ENCODE results near the gene APBA2.

DNA sequence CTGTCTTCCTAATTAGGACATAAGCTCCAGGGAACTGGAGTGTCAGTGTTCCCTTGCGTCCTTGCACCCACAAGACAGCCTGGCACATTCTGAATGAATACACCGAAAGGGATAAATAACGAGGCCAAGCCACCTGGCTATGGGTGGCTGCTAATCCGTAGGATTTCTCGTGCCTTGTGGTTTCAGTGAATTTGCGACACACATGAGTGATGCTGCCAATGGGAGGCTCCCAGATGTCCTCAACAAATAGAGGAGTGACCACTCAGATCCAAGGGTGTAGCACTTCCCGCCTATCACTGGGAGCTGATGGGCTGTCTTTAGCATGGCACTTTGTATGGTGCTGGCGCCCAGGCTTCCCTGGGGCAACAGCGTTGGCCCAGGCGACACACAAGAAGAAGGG lies 43.4 kb downstream of the APBA2 start:
- TF ChIP-seq, protein P1, sequence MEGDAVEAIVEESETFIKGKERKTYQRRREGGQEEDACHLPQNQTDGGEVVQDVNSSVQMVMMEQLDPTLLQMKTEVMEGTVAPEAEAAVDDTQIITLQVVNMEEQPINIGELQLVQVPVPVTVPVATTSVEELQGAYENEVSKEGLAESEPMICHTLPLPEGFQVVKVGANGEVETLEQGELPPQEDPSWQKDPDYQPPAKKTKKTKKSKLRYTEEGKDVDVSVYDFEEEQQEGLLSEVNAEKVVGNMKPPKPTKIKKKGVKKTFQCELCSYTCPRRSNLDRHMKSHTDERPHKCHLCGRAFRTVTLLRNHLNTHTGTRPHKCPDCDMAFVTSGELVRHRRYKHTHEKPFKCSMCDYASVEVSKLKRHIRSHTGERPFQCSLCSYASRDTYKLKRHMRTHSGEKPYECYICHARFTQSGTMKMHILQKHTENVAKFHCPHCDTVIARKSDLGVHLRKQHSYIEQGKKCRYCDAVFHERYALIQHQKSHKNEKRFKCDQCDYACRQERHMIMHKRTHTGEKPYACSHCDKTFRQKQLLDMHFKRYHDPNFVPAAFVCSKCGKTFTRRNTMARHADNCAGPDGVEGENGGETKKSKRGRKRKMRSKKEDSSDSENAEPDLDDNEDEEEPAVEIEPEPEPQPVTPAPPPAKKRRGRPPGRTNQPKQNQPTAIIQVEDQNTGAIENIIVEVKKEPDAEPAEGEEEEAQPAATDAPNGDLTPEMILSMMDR (conservative IDR thresholded peaks at IDR 0.05; ENCODE audit: low read length), result no peak
- TF ChIP-seq EZH2phosphoT487 (IDR thresholded peaks at IDR 0.05; ENCODE audit: borderline replicate concordance, low read depth, low read length), result no peak

Data from OCI-LY7 (cell line).